CD4-positive, alpha-beta T cell treated with Interleukin-12 subunit alpha and Interleukin-12 subunit beta, for 1 hour (primary cell): ENCODE data around the gene MOV10.

Experiments used
- DNase-seq: peaks from one replicate; pipeline ENCODE4 v3.0.0-alpha.2; 2020

MOV10 gene

DNA sequence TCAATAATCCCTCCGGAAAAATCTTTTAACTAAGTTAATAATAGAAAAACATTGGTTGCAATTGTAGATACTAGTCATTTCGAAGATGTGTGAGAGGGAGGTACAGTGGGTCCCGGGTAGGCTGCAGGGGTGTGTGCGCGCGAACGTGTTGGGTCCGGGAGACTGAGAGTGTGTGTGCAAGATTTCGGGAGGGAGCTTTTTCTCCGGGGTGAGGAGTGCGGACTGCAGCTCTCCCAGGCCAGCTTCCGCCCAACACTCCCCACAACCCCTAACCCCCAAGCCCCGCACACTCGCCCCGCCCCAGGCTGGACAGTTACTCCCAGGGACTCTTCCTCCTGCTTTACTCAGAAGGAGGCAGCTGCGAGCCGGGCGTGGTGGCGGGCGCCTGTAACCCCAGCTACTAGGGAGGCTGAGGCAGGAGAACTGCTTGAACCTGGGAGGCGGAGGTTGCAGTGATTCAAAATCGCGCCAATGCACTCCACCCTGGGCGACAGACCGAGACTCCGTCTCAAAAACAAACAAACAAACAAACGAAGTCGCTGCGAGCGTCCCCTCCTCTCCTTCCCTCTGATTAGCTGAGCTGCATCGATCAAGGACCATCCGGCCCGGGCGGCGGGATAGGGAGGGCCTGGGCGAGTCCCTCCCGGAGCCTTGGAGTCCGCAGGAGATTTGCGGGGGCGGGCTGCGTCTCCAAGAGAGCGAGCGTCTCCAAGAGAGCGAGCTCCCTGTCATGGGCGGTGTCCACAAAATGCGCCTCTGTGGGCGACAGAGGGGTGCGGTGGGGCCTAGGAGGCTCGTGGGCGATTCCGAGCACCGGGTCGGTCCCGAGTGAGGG, 68.9 kb downstream of the MOV10 start:
- no peak for DNase-seq

DNA sequence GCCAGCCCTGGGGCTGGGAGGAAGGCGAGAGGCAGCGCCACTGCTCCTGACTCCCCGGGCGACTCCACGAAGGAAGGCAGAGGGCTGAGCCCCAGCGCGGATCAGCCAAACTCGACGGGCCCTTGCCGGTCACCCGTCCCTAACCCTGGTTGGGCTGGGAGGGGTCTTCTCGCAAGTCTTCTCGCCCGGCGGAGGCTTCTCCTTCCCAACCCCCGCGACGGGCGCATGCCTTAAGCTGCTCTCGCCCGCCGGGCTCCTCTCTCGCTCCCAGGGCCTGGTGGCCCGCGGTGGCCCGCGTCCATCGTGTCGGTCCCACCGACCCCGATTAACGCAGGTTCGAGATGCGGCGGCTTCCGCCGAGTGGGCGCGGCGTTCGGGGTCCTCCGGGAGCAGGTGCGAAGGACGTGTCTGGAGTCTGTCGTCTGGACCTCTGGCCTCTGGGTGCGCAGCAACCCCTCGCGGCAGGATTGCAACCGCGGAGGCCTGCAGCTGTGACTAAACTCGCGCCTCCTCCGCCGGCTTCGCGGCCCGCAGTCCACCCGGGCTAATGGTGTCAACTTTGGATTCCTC, 69.6 kb downstream of the MOV10 start:
- no peak for DNase-seq

DNA sequence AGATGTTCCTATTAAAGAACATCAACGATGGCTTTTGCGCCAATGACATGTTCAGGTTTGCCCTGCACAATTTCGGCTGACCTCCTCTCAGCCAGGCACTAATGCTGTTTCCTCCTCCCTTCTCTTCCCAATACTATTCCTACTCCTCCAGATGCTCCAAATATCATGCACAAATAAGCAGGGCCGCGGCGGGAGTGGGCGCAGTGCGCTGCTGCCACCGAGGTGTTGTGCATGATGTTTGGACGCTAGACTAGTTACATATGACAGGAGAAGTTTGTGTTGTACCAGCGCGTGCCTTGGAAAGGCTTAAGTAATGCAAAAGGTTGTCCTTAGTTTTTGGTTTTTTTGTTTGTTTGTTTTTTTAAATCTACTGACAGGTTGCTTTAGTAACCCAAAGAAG, 73.9 kb downstream of the MOV10 start:
- no peak for DNase-seq
